GM19023 (cell line): Measurements from ENCODE around the gene DLX2.

Experiments
- ATAC-seq: cut with Tn5 transposase; IDR thresholded peaks from one replicate; pipeline ENCODE4 v1.9.1; 2021; ENCODE audit warnings: mild to moderate bottlenecking, moderate library complexity; ENCODE audit not compliant: unreplicated experiment

Gene DLX2

GRCh38 chr2:172107690-172108586 is 5.2 kb upstream of the DLX2 start:
- ATAC-seq = no peak

GRCh38 chr2:172106108-172106961 is 3.6 kb upstream of the DLX2 start:
- ATAC-seq = no peak

GRCh38 chr2:172105471-172106107 is 2.9 kb upstream of the DLX2 start:
- no peak for ATAC-seq

- ATAC-seq = no peak
These were observed 972 bp upstream of the DLX2 start for GRCh38 chr2:172103471-172104272.

GRCh38 chr2:172101821-172102390 is 794 bp downstream of the DLX2 start:
- peak; percentile 8 for ATAC-seq

GRCh38 chr2:172100935-172101820 is 1.5 kb downstream of the DLX2 start:
- ATAC-seq = no peak

- ATAC-seq = no peak
These were observed 2.4 kb downstream of the DLX2 start for GRCh38 chr2:172100080-172100934.

DNA sequence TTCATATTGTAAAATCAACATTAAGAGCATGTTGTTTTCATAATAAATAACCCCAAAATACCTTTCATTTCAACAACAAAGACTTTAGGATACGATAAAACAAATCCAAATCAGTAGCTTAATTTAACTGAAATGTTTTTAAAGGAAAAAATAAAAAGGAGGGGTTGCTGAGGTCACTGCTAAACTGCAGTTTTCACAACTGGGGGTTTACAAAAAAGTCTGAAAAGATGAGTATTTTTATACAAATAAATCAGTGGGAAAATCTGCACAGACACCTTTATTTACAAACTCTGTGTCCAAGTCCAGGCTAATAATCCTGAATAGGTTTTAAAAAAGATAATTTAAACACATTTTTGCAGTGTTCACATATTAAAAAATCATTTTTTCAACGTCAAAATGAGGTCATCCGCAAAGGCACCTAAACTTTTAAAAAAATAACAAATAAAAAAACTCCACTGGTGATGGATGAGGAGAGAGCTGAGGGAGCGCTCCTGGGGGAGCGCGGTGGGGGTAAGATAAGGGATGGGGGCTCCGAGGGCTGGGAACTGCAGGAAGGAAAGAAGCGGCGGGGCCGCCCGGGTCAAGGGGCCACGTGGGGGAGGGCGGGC is 3.1 kb downstream of the DLX2 start:
- no peak for ATAC-seq

DNA sequence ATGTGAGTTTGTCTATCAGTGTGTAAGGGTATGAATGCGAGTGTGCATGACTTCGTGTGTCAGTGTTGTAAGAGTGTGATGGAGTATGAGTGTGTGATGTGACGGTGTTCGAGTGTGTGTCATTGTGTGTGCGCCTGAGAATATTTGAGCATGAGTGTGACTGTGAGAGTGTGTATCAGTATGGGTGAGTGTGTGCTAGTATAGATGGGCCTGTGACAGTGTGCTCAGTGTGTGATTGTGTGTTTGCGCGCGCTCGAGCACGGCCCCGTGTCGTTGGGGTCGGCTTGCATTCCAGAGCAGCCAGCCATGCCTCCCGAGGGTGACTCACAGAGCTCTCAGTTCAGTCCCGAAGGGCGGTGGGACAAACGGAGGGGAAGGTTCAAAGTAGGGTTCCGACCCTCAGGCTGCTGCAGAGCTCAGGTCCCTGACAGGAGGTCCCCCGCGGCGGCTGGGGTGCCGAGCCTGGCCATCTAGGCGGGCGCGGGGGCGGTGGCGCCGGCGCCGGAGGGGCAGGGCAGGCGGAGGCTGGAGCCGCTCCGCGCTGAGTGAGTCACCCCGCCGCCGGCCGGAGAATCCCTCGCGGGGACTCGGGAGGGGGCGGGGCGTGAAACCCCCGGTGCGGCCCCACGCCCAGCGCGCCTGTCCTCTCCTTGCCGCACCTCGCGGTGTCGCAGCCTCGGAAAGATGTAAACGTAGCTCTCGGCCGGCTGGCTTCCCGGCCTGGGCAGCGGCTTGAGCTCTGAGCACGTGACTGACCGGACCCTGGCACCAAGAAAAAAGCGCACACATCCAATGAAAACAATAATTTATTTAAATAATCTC is 3.8 kb downstream of the DLX2 start:
- no peak for ATAC-seq

- no peak for ATAC-seq
These were observed 4.4 kb downstream of the DLX2 start for GRCh38 chr2:172098287-172098649.

GRCh38 chr2:172097557-172098131 is 5.1 kb downstream of the DLX2 start:
- ATAC-seq = no peak

DNA sequence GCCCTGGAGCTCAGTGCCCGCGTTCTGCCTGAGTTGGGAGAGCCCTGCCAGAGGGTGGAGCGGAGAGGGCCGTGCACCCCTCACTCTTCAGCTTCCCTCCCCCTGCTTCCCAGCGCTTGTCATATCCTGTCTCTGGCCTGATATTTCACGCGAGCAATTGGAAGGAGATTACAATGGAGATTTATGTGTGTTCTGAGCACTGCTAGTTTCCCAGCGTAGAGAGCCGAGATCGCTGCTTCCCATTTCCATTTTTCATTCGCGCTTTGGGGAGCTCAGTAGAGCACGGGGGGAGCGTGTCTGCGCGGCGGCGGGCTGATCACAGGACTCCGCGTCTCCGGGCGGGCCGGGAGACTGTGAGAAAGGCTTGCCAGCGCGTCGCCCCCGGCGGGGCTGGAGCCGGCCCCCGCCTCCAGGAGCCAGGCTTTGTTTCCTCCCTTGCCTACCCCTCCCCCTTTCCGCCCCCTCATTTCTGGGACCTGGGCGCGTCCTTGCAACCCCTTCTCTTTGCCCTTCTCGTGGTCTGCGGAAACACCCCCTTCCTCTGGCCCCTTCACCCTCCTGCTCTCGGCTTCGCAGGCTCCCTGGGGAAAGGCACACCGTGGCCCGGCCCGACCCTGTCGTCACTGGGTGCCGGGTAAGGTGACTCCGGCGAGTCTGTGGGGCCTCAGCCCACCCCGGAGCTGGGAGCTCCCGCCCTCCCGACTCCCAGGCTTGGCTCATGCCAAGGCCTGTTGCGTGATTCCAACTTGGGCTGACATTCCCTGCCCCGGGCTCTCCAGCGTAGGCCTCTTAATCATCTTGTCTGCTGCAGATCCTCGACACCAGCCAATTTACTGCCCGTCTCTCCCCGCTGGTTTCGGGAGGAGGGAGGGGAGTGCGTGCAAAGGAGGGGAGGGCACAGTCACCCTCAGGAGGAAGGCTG is 5.8 kb downstream of the DLX2 start:
- no peak for ATAC-seq

GRCh38 chr2:172095905-172096625 is 6.6 kb downstream of the DLX2 start:
- ATAC-seq = no peak

DNA sequence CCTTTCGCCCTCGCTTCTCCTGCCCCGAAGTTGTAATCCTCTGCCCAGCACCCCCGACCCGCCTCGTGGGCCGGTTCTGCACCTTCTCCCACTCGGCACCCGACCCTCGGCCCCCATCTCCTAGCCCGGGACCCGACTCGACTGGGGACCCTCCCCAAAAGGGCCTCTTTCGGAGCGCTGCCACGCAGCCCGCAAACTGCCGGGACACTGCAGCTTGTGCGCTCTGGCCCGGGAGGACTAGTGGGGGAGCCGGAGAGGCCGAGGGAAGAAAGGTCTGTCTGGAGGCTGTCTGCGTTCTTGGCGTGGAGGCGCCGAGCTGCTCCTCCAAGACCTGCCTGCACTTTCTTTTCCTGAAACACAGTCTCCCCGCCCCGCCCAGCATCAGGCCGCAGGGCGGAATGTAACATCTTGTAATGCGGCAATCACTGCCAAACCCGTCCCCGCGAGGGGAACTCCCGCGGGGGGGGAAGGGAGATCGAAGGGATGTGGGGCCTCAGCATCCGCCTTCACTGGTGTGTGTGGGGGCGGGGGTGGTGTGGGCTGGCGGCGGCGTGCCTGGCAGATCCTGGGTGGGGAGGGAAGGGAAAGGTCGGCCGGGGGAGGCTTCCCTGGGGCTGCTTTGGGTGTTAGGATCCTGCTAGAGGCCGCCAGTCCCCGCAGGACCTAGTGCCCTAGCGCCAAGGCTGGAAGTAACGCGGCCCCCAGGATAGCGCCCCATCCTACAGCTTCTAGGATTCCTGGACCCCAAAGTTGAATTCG is 7.4 kb downstream of the DLX2 start:
- no peak for ATAC-seq
